ENCODE measurements around the gene HOPX.
"Not testable (repeated sequence)": the region's sequence is repeated elsewhere in the genome, so short reads cannot be mapped to it uniquely, and the experiment has no call there.

HOPX gene

DNA sequence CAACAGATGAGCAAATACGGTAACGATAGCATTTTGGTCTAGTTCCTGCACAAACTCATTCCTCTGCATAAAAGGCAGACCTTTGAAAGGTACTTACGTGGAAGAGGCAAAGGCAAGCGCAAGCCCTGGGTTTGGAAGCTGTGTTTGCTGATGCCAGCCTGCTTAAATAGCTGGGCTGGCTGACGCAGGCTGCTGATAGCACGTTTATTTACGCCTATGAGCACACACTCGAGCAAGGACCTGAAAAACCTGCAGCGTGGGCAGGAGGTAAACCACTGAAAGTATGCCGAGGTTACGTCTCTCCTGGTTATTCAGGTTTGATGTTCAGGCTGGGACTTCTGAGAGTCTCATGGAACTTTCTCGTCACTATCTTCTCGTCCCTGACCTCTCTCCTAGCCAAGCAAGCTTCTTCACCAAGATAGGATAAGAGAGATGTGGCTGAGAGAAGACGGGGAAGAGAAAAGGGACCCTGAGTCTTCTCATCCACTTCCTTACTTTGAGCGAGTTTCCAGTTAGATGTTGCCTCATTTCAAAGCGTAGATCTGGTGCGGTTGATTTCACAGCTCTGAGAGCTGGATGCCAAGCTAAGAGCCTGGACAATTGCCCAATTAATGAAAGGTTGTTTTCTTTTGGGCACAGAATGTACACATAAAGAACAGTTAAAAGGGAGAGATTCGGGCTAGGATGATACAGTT, at the start of gene HOPX:
TSS of gene HOPX (minus strand) at position 139 of the 695 bp plus-strand sequence. CDS start 23,480 bp downstream, outside the sequence.
- peak; percentile 66 for DNase-seq

DNA sequence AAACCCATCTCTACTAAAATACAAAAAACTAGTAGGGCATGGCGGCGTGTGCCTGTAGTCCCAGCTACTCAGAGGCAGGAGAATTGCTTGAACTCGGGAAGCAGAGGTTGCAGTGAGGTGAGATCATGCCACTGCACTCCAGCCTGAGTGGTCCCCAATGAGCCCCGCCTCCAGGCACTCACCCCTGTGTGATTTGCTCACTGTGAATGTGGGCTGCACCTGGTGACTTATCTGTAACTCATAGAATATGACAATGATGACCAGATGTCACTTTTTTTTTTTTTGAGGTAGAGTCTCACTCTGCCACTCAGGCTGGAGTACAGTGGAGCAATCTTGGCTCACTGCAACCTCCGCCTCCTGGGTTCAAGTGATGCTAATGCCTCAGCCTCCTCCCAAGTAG, 49.0 kb upstream of the HOPX start:
- no peak for DNase-seq

DNA sequence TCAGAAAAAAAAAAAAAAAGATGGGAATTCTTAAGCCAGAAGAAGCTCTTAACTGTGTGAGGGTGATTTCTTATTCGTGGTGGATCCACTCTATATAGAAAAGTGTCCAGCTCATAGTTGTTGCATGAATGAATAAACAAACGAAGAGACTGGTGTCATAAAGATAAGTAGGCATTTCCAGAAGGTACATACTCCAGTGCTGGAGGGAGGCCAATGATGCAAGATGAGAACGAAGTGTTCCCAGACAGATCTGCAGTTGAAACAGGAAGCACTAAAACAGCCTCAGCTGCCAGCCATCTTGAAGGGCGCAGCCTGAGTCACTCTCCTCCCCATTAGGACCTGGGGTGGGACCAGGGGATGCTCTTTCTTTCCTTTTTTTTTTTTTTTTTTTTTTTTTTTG, 47.4 kb upstream of the HOPX start:
- no peak for DNase-seq

DNA sequence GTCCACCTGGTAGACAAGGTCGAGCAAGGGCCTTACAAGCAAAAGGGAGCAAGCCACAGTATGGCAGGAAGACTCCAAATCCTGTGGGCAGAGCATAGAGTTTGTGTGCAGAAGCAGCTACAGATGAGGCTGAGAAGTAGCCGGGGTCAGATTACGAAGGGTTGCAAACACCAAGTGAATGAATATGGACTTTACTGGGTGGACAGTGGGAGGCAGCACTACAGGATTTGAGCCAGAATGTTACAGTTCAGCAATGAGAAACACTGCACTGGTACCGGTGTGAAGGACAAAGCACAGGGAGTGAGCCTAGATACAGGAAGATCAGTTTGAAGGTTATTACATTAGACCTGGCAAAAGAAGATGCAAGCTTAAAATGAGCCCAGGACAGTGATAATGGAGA, 46.1 kb upstream of the HOPX start:
- DNase-seq: no peak

- not testable (repeated sequence) for DNase-seq
Measured at GRCh38 chr4:56726593-56726992, 45.5 kb upstream of the HOPX start.

DNA sequence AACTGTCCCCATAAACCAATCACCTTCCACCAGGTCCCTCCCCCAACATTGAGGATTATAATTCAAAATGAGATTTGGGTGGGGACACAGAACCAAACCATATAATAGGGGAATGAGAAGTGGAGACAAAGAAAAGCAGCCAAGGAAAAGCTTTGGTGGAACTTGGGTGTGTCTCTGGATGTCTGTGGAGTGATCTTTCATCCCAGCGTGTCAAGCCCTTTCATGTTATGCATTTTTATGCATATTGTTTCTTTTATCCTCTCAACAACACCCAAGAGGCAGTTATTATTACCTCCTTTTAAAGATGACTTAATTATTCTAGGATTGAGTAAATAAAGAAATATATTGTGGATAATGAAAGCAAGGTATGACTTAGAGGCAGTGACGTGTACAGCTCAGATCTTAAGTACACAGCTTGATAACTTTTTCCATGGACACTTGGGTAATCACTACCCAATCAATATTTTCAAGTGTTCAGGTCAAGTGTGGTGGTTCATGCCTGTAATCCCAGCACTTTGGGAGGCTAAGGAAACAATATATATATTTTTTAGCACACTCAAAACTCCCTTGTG, 42.6 kb upstream of the HOPX start:
- DNase-seq: no peak

DNA sequence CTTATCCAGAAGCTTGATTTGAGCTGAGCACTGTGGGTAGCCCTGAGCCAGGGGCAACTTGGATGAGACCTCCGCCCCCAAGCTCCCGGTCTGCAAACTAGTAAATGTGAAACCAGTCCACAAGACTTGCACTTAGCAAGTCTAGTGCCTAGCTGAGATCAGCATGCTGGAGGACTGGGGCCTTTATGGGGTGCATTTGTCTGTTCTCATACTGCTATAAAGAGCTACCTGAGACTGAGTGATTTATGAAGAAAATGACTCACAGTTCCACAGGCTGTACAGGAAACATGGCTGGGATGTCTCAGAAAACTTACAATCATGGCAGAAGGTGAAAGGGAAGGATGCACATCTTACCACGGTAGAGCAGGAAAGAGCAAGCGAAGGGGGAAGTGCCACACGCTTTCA, 42.1 kb upstream of the HOPX start:
- no peak for DNase-seq

- no peak for DNase-seq
Measured at GRCh38 chr4:56708146-56708545, 27.1 kb upstream of the HOPX start.

- no peak for DNase-seq
Measured at GRCh38 chr4:56705966-56706365, 24.9 kb upstream of the HOPX start.

- no peak for DNase-seq
Measured at GRCh38 chr4:56705334-56705733, 24.2 kb upstream of the HOPX start.

GRCh38 chr4:56704089-56704871, 23.2 kb upstream of the HOPX start:
- no peak for DNase-seq

- no peak for DNase-seq
Measured at GRCh38 chr4:56703378-56703777, 22.3 kb upstream of the HOPX start.

GRCh38 chr4:56701644-56702043, 20.5 kb upstream of the HOPX start:
- no peak for DNase-seq

- no peak for DNase-seq
Measured at GRCh38 chr4:56701161-56701480, 20.0 kb upstream of the HOPX start.

DNA sequence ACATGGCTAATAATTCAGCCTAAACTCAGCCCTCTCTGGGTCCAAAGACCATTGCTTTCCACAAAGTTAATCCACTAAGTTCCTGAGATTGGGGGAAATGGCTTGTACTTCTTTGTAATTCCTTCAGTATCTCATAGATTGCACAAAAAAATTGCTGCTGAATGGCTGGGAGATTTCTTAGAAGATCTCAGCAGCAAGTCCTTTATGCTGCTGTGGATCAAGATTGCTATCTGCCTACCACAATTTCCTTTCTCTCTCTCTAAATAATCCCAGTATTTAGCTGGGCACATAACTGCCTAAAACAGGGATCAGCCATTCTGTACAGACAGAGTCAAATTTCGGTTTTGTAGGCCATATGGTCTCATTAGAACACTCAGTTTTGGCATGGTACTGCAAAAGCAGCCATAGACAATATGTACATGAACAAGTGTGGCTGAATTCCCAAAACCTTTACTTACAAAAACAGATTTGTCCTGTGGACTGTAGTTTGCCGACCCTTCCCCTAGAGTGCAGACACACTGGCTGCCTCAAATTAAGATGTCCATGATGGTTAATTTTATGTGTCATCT, 18.5 kb upstream of the HOPX start:
- no peak for DNase-seq

DNA sequence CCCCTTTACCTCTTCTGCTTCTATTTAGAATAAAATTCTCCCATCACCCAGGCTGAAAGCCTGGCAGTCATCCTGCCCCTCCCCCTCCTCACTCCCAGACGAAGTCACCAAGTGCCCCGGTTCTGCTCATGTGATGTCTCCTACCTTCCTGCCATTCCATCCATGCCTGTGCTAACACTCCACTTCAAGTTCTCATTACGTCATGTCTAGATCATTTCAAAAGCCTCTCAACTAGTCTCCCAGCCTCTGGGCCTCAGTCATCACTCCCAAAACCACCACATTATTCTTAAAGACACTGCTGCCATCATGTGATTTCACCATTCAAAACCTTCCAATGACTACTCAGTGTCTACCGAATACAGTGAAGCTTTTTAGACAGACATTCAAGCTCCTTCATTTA, 17.2 kb upstream of the HOPX start:
- no peak for DNase-seq

DNA sequence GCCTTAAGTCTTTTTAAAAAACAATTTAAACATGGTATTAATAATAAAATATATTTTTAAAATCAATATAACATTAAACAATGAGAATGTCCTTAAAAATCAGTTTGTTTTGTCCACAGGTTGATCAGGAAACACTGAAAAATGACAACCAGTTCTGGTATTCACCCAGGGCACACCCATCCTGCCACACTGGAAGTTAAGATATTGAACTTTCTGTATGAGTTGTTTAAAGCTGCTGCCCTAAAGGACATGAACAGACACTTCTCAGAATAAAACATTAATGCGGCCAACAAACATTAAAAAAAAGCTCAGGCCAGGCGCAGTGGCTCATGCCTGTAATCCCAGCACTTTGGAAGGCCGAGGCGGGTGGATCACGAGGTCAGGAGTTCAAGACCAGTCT, 15.0 kb upstream of the HOPX start:
- no peak for DNase-seq

- DNase-seq: not testable (repeated sequence)
Measured at GRCh38 chr4:56693476-56693875, 12.4 kb upstream of the HOPX start.

- DNase-seq: peak; percentile 51
Measured at GRCh38 chr4:56692576-56692975, 11.5 kb upstream of the HOPX start.

DNA sequence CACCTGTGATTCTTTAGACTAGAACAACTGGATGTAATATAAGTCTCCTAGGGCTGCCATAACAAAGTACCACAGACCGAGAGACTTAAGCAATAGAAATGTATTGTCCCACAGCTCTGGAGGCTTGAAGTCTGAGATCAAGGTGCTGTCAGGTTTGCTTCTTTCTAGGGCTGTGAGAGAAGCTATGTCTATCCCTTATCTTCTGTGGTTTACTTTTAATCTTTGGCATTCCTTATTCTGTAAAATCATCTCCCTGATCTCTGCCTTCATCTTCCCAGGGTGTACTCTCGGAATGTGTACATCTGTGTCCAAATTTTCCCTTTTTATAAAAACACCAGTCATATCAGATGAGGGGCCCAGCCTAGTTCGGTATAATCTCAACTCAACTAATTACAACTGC, 10.3 kb upstream of the HOPX start:
- no peak for DNase-seq

- no peak for DNase-seq
Measured at GRCh38 chr4:56690393-56690792, 9.3 kb upstream of the HOPX start.

- DNase-seq: no peak
Measured at GRCh38 chr4:56689201-56689969, 8.3 kb upstream of the HOPX start.

DNA sequence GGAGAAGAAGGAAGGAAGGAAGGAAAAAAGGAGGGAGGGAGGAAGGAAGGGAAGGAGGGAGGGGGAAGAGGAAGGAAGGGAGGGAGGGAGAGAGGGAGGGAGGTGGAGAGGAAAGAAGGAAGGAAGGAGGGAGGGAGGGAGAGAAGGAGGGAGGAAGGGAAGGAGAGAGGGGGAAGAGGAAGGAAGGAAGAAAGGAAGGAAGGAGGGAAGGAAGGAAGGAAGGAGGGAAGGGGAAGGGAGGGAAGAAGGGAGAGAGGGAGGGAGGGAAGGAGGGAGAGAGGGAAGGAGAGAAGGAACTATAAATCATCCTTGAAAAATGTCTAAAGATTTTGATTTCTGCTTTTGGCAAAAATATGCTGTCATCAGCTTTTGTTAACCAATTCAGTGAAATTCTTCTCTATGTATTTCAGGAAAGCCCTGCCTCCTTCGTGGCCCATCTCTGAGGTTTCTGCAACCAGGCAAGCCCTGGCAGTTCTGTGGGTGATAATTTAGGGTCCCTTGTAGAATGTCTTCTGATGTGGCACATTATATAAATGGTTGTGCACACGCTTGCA, 7.1 kb upstream of the HOPX start:
- no peak for DNase-seq
